Stimulated activated CD4-positive, alpha-beta T cell treated with anti-CD3 and anti-CD28 coated beads, Interleukin-4, amount 100 ng/mL, for 24 hours (primary cell): ENCODE results near the gene ESPL1.
A peak's percentile ranks its signal among the peaks of the same experiment; 100 is the strongest.
"Not testable (repeated sequence)": the region's sequence is repeated elsewhere in the genome, so short reads cannot be mapped to it uniquely, and the experiment has no call there.

Source experiments
- DNase-seq: peaks from one replicate; pipeline ENCODE4 v3.0.0-alpha.2; 2020

The ESPL1 gene

DNA sequence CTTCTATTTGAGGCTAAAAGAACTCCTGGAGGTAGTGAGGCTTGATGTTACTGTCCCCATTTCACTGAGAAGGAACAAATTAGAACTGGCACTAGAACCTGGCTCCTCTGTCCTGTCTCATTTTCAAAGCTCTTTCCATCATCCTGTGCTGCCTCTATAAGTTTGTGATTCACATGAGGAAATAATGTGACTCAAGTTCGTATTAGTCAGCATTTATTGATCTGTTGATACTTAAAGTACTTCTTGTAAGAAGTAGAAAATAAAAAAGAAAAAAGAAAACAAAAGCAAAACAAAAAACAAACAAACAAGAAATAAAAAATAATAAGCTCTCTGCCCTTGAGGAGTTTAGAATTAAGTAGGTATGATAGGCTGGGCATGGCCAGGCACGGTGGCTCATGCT, 2.3 kb upstream of the ESPL1 start:
- no peak for DNase-seq

DNA sequence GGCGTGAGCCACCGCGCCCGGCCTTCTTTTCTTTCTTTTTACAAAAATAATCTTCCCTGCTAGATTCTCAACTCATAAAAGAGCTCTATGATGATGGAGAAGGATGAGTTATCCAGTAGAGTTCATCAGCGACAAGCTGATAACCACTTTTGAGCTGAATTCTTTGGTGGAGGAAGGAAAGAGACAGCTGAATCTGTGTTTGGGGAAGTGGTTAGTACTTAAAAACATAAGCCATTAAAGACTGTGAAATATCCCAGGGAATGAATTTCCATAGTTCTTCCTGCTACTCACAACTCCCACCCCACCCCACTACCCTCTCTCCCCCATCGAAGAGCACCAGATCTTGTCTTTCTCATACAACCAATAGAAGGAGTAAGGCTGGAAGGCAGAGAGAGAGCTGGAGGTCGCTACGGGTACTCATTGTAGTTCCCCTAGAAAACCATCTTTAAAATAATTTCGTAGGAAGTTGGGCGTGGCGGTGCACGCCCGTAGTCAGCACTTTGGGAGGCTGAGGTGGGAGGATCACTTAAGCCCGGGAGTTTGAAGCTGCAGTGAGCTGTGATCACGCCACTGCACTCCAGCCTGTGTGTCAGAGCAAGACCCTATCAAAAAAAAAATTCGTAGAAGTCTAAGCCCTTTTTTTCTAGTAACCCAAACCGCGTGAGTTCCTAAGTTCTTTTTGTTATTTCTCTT, 647 bp upstream of the ESPL1 start:
- peak; percentile 27 for DNase-seq

DNA sequence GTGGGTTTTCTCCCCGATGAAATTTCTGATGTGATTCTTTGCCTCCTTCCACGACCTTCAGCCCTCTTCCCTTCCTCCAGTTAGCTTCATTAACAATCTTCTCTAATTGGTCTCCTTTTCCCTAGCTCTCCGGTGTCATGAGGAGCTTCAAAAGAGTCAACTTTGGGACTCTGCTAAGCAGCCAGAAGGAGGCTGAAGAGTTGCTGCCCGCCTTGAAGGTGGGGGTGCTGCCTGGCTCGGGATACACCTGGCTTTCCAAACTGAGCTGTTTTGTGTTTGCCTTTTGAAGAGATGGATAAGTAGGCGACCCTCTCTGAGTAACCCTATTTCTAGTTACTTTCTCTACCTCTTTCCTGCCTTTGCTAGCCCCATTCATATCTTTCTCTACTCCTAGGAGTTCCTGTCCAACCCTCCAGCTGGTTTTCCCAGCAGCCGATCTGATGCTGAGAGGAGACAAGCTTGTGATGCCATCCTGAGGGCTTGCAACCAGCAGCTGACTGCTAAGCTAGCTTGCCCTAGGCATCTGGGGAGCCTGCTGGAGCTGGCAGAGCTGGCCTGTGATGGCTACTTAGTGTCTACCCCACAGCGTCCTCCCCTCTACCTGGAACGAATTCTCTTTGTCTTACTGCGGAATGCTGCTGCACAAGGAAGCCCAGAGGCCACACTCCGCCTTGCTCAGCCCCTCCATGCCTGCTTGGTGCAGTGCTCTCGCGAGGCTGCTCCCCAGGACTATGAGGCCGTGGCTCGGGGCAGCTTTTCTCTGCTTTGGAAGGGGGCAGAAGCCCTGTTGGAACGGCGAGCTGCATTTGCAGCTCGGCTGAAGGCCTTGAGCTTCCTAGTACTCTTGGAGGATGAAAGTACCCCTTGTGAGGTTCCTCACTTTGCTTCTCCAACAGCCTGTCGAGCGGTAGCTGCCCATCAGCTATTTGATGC, 797 bp downstream of the ESPL1 start:
- no peak for DNase-seq

DNA sequence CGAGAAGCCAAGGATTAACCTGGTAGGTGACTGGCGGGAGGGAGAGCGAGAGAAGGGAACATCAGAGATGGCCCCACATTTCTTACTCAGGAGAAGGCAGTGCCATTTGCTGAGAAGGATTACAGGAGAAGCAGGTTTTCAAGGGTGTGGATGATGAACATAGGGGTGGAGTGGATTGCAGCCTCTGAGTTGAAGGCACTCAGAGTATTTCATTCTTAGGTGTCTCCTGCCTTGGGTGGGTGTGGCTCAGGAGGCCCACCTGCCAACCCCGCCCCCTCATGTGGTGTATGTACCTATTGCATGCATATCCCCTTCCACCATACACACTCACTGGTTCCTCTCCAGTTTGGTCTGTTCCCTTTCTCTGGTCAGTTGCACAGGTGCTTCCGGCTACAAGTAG, 6.3 kb downstream of the ESPL1 start:
- no peak for DNase-seq

DNA sequence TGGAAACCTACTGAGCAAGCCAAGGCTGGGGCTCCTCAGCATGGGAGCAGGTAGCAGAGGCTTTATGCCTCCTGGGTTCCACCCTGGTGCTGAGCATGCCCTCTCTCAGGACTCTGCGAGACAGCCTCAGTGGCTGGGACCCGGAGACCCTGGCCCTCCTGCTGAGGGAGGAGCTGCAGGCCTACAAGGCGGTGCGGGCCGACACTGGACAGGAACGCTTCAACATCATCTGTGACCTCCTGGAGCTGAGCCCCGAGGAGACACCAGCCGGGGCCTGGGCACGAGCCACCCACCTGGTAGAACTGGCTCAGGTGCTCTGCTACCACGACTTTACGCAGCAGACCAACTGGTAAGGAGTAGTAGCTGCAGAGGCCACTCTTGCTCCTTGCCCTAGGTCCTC, 8.4 kb downstream of the ESPL1 start:
- no peak for DNase-seq

DNA sequence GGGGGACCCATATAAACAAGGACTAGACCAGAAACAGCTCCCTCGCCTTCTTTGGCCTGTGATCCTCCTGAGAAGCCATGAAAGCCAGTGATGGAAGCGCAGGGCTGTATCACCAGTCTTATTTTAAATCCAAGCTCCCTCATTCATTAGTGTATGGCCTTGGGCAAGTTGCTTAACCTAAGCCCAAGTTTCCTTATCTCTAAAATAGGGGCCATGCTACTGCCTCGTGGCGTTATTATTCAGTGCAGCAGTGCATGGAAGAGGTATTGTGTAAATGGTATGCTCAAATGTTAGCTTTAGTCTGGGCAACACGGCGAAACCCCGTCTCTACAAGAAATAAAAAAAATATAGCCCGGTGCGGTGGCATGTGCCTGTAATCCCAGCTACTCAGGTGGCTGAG, 9.9 kb downstream of the ESPL1 start:
- no peak for DNase-seq

DNA sequence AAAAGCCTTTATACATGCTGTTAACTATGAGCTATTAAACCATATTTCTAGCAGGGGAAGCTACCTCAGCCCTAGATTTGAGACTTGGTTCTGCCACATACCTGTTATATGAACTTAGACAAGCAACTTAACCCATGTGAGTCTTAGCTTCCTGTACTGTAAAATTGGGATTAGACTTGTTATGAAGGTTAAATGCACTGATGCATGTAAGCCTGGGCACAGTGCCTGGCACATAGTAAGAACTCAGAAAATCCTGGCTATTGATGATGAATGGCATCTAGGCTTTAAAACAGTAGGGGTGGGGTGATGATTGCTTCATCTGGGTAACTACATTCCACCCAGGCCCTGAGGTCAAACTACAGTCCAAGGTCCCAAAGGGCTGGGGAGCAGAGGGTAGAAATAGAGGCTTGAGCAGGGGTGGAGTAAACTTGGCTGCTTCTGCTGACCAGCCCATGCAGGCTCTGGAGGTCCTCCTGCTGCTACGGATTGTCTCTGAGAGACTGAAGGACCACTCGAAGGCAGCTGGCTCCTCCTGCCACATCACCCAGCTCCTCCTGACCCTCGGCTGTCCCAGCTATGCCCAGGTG, 11.3 kb downstream of the ESPL1 start:
- DNase-seq = no peak

DNA sequence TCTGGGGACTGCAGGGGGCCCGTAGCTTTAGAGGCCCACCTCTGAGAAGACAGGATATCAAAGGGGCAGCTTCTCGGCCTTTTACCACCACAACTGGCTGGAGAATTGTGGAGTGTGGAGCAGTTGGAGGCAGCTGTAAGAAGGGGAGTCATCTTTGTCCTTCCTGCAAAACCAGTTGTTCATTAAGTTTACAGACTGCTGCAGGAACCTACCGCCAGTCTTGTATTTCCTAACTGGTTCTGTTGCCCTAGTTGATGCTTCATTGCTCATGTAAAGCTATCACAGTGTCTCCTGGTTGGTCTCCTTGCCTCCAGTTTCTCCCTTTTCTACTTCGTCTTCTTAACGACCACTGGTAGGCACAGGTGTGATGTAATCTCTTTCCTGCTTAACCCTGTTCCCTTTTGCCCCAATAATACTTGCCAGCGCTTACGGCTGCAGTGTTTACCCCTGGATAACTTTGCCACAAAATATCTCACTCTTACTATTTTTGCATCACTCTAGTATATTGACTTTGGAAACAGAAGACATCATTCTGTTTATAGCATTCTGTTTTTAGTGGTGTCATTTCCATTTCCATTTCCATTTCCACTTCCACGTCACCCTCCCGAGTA, 11.9 kb downstream of the ESPL1 start:
- no peak for DNase-seq

DNA sequence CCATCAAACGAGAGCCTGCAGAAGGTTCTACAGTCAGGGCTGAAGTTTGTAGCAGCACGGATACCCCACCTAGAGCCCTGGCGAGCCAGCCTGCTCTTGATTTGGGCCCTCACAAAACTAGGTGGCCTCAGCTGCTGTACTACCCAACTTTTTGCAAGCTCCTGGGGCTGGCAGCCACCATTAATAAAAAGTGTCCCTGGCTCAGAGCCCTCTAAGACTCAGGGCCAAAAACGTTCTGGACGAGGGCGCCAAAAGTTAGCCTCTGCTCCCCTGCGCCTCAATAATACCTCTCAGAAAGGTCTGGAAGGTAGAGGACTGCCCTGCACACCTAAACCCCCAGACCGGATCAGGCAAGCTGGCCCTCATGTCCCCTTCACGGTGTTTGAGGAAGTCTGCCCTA, 18.3 kb downstream of the ESPL1 start:
- DNase-seq = no peak

DNA sequence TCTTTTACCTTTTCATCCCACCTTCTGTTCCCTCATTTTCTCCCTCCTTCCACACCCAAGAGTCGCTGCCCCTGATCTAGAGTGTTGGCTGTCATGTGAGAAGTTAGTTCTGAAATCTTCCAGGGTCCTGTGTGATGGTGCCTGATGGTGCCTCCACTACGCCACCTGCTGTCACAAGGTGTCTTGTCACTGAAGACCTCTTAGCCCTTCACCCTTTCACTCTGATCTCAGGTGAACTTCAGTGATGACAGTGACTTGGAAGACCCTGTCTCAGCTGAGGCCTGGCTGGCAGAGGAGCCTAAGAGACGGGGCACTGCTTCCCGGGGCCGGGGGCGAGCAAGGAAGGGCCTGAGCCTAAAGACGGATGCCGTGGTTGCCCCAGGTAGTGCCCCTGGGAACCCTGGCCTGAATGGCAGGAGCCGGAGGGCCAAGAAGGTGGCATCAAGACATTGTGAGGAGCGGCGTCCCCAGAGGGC, 19.7 kb downstream of the ESPL1 start:
- peak; percentile 80 for DNase-seq

DNA sequence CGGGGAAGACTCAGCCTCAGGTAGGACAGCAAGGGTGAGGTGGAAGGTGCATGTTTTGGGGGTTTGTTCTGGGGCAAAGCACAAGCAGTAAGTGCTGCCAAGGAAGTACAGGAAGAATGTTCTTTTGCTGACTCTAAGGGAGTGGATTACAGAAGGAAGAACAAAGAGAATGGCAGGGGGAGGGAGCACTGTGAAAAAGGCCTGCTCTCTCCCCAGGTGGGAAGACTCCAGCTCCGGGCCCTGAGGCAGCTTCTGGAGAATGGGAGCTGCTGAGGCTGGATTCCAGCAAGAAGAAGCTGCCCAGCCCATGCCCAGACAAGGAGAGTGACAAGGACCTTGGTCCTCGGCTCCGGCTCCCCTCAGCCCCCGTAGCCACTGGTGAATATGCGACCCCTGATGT, 20.2 kb downstream of the ESPL1 start:
- DNase-seq = no peak

DNA sequence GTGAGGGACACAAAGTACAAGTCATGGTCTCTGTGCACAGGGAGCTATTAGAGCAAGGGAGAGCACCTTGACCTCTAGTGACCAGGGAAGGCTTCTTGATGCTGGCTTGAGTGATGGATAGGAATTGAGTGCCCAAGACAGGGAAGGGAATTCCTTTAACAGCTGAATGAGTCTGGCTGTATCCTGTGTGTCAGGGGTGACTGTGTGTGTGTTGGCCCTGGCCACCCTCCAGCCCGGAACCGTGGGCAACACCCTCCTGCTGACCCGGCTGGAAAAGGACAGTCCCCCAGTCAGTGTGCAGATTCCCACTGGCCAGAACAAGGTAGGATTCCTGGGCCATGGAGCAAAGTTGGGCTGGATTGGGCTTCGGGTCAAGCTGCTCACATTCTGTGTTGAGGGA, 21.8 kb downstream of the ESPL1 start:
- DNase-seq = no peak

DNA sequence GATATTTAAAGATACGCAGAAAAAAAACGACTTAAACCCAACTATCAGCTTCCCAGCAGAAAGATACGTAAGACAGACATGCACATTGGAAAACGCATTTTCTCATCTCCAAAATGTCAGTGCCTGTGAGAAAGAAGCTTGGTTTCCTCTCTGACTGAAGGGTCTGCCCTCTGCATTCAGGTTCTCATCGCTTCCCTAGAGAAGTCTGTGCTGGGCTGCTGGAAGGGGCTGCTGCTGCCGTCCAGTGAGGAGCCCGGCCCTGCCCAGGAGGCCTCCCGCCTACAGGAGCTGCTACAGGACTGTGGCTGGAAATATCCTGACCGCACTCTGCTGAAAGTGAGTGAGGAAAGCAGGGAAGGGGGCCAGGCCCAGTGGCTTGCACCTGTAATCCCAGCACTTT, 22.6 kb downstream of the ESPL1 start:
- no peak for DNase-seq

DNA sequence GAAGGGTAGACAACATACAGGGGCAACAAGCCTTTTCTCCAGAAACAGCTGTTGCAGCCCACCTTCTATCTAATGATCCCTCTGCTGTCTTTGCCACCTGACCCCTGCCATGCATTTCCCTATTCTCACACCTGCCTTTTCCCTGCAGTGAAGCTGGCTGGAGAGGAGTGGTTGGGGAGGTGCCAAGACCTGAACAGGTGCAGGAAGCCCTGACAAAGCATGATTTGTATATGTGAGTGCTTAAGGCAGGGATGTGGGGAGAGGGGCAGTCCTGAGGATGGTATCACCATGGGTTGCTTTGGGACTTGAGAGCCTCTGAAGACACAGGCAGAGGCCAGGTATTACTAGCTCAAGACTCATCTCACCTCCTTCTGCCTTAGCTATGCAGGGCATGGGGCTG, 24.3 kb downstream of the ESPL1 start:
- no peak for DNase-seq

DNA sequence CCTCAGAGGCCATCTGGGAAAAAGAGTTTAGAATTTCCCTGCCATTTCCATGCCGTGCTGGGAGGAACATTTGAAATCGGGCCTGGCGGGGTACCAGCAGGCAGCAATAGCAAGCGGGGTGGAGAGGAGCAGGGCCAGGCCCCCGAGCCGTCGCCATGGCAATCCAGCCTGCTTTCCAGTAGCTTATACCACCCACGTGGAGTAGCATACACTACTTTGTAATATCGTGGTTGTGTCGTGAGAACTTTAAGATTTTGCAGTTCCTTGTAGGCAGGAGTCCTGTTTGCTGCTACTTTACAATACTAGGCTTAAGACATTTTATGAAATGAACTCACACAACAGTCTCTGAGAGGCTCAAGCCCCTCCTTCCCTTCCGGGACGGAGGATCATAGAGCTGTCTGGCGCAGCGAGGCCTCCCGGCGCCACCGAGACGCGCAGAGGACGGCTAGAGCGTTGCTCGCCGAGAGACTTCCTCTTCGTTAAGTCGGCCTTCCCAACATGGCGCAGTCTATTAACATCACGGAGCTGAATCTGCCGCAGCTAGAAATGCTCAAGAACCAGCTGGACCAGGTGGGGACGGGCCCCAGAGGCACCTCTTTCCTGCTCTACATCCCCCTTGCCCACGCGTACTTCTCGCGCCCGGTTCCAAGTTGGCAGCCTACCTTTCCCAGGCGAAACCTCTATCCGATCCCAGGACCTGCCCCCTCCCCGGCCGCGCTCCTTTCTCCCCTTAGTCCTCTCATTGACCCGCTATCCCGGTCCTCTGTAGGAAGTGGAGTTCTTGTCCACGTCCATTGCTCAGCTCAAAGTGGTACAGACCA, 27.2 kb downstream of the ESPL1 start, which contains the start of gene PFDN5:
TSS of gene PFDN5 (plus strand) at position 473 of the 821 bp plus-strand sequence. CDS start at position 499, 26 bp downstream.
- DNase-seq = peak; percentile 88

DNA sequence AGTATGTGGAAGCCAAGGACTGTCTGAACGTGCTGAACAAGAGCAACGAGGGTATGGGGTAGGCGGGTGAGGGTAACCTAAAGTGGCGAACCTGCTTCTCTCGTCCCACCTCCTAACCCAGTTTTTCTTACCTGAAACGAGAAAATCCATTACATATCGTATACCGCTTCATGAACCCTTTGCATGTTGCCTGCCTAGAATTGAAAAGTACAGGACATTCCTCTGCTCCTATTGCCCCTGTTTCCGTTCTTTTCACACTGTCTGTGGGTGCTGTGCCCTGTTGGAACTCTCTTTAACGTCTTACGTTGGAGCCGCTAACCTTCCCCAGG, 27.8 kb downstream of the ESPL1 start:
- no peak for DNase-seq

DNA sequence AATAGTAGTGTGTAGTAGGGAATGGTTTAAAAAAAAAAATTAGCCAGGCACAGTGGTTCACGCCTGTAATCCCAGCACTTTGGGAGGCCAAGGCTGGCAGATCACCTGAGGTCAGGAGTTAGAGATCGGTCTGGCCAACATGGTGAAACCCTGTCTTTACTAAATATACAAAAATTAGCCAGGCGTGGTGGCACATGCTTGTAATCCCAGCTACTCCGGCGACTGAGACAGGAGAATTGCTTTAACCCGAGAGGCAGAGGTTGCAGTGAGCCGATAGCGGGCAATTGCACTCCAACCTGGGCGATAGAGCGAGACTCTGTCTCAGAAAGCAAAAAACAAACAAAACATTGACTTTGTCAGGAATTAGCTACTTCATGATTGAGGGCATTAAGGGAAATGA, 29.0 kb downstream of the ESPL1 start:
- not testable (repeated sequence) for DNase-seq

DNA sequence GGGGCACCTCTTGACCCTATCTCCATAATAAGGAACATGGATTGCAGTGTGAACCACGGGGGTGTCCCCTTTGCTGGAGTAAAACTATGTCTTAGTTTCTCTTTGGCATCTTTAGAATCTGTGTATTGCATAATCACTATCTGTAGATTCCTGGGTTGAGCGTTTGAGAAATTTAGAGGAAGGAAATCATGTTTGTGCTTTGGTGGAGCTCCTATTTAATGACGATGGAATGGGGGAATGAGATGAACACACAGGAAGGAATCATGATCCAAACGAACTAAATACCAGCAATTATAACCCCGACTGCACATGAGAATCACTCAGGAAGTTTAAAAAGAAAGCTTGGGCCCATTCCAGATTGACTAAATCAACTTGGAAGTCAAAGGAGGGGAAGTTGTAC, 30.1 kb downstream of the ESPL1 start:
- DNase-seq = no peak

DNA sequence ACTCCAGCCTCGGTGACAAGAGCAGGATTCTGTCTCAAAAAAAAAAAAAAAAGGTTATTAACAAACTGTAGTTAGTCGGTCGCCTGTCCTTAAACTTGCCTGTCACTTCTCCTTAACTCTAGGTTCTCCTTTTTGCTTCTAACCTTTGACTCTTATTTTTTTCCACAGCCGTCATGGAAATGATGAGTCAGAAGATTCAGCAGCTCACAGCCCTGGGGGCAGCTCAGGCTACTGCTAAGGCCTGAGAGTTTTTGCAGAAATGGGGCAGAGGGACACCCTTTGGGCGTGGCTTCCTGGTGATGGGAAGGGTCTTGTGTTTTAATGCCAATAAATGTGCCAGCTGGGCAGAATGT, 31.0 kb downstream of the ESPL1 start:
- peak; percentile 56 for DNase-seq

DNA sequence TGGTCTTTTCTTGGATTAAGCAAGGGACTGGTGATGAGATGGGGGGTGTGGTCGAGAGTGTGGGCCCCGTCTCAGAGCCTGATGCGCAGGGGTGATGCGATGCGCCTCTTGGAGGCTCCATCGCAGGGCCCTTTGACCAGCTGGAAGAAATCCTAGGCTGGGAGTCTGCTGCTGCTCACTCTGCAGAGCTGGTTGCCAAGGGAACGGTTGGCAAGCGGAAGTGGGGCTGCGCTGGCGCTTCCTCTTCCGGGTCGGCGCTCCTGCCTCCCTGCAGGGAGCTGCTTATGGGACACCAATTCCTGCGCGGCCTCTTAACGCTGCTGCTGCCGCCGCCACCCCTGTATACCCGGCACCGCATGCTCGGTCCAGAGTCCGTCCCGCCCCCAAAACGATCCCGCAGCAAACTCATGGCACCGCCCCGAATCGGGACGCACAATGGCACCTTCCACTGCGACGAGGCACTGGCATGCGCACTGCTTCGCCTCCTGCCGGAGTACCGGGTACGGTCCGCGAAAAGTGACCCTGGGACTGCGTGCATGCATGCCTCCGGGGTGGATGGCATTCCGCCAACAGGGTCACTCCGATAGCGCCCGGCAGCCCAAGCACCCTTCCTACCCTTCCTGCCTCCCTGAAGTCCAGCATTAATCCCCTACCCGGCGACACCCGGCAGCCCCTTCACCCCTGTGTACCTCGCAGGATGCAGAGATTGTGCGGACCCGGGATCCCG, 31.5 kb downstream of the ESPL1 start, which contains the start of gene MYG1:
TSS of gene MYG1 (plus strand) at position 242 of the 727 bp plus-strand sequence. CDS start at position 285, 43 bp downstream.
- DNase-seq = peak; percentile 86

DNA sequence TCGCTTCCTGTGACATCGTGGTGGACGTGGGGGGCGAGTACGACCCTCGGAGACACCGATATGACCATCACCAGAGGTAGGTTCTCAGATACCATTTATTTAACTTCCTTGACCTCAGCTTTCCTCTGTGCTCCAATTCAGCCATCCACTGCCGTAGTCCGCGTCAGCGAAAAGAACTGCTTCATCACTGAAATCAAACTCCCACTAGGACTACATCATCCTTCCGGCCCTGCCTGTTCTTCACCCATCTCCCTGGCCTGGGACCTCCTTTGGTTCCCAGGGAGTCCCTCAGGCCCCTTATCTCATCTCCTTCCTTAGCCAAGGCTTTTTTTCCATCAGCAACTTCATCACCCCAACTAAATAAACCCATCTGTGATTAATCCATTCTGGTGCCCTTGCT, 32.1 kb downstream of the ESPL1 start:
- DNase-seq = peak; percentile 44

DNA sequence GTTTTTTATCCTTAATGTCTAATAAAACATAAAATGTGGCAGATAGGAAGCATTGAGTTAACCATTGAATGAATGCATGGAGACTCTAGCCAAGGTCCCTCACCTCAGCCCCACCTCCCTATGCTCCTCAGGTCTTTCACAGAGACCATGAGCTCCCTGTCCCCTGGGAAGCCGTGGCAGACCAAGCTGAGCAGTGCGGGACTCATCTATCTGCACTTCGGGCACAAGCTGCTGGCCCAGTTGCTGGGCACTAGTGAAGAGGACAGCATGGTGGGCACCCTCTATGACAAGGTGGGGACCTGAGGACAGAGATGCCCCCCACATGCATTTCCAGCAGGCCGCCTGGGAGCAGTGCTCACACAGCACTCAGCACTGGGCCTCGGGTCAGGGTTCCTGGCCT, 34.8 kb downstream of the ESPL1 start:
- DNase-seq = no peak
